Right ventricle myocardium inferior (tissue), 1 donor: ENCODE results near the gene MAGI2. TPM values are rescaled to one million over a fixed set of nuclear protein-coding genes. Genes with fewer than 3 reads are reported as not detected.
"Not testable (repeated sequence)": the region's sequence is repeated elsewhere in the genome, so short reads cannot be mapped to it uniquely, and the experiment has no call there.

Source experiments
- ATAC-seq: fragments of 200-7000 bp; cut with Tn5 transposase; one replicate; pipeline ENCODE4 v1.9.1; 2020; ENCODE audit warnings: mild to moderate bottlenecking, moderate library complexity
- DNase-seq: peaks from one replicate; pipeline ENCODE4 v3.0.0; 2021; ENCODE audit errors: missing footprints
- intact Hi-C: fragments of 100-400 bp; cut with DNase I; formaldehyde crosslinking; loops from one replicate; pipeline ENCODE4 v1.11.0; 2022
- total RNA-seq: library from RNA; stranded (reverse); fragmentation: NEBNext Ultra II Directional; extraction: Animal tissue kit (Norgen Biotek cat#: 25700); gene quantifications from one replicate; pipeline ENCODE4 v1.2.1, GENCODE V29; 2021
- donor health status: DM: no; HTN: yes; CAD: no; lungs with severe emphysema.

MAGI2 gene
- total RNA-seq, 1 donor from 2014 or later = 3.1 TPM

DNA sequence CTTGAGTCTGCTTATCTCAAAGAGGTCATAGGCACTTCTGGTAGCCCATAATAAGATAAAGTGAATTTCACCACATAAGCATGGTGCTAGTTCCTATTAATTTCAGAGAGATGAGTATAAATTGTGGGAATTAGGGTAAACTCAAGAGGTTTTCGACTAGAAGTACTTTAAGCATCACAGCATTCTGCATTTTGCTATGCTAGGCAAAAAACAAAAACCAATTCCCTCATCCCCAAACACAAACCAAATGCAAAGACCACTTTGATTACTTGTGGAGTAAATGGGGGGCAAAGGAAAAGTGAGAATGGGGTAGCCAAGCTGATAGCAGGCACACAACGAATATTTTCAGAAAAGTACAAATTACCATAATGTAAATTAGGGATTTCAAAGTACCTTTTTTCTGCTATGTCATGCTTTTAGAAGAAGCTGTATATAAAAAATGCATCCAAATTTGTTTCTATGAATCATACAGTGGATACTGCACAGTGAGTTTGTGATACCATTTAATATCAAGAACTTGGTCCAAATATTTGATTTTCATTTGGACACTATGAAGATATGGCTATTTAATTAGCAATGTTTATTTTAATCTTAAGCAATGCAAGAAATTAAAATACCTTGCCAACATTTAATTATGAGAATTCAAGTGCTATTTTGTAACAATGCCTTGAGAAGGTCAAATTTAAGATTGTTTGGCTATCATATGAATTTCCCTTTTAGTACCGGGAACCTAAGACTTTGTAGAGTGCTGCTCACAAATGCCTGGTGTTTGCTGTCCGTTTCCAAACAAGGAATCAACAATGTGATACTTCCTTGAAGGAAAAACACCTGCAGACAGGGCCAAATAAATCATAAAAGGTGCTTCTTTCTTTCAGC, 1199.4 kb downstream of the MAGI2 start:
- DNase-seq (no peak), ATAC-seq (no peak)
- intact Hi-C loops = no loop called here

- ATAC-seq (no peak), DNase-seq (no peak)
- intact Hi-C loops = no loop called here
Observed at GRCh38 chr7:78248867-78249266, 1204.6 kb downstream of the MAGI2 start.

DNA sequence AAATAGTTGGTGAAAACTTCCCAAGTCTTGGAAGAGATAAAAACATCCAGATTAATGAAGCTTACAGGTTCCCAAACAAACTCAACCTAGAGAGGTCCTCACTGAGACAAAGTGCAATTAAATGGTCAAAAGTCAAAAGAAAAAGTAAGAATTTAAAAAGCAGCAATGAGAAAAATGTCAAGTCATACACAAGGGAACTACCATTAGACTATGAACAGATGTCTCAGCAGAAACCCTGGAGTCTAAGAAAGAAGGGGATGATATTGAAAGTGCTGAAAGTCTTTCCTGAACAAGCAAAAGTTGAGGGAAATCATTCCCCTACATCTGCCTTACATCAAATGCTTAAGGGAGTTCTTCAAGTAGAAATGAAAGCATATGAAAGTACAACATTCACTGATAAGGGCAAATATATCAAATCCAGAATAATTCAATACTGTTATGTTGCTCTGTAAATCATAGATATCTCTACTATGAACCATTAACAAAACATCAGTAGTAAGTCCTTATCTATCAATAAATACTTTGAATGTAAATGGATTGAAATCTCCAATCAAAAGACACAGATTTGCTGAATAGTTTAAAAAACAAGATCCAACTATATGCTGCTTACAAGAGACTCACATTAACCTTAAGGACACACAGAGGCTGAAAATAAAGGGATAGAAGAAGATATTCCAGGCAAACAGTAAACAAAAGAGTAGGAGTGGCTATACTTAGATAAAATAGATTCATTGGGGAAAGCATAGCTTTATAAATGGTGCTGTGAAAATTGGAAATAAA, 1205.4 kb downstream of the MAGI2 start:
- intact Hi-C loops = no loop called here
- ATAC-seq (no peak), DNase-seq (no peak)

DNA sequence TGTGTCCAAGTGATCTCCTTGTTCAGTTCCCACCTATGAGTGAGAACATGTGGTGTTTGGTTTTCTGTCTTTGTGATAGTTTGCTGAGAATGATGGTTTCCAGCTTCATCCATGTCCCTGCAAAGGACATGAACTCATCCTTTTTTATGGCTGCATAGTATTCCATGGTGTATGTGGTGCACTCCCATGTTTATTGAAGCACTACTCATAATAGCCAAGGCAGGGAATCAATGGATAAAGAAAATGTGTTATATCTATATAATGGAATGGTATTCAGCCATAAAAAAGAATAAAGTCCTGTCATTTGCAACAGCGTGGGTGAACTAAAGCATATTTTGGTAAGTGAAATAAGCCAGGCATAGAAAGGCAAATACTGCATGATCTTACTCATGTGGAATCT, 1213.3 kb downstream of the MAGI2 start:
- ATAC-seq, DNase-seq, intact Hi-C loops: not testable (repeated sequence)

GRCh38 chr7:78234634-78235033, 1218.8 kb downstream of the MAGI2 start:
- intact Hi-C loops = no loop called here
- DNase-seq (no peak), ATAC-seq (no peak)

GRCh38 chr7:78232806-78233205, 1220.7 kb downstream of the MAGI2 start:
- ATAC-seq = no peak

GRCh38 chr7:78226059-78226719, 1227.3 kb downstream of the MAGI2 start:
- intact Hi-C loops = loop anchor here (5.0 kb wide), 1 partner anchor 204 kb away; no protein-coding TSS in a partner anchor
- DNase-seq (no peak), ATAC-seq (no peak)

More at GRCh38 chr7:78232806-78233205, 1220.7 kb downstream of the MAGI2 start:
- intact Hi-C loops = no loop called here
- no peak for DNase-seq

- DNase-seq = no peak
- ATAC-seq = peak; percentile 37
Observed at GRCh38 chr7:78225534-78225933, 1227.9 kb downstream of the MAGI2 start.

GRCh38 chr7:78224923-78225322, 1228.5 kb downstream of the MAGI2 start:
- intact Hi-C loops = loop anchor here (5.0 kb wide), 1 partner anchor 203 kb away; no protein-coding TSS in a partner anchor
- ATAC-seq = no peak
- DNase-seq = no peak

More at GRCh38 chr7:78225534-78225933, 1227.9 kb downstream of the MAGI2 start:
- intact Hi-C loops = loop anchor here (5.0 kb wide), 1 partner anchor 203 kb away; no protein-coding TSS in a partner anchor

GRCh38 chr7:78223598-78223997, 1229.9 kb downstream of the MAGI2 start:
- ATAC-seq (no peak), DNase-seq (no peak)
- intact Hi-C loops = no loop called here

GRCh38 chr7:78222001-78222751, 1231.3 kb downstream of the MAGI2 start:
- no peak for ATAC-seq
- no peak for DNase-seq
- intact Hi-C loops = no loop called here

DNA sequence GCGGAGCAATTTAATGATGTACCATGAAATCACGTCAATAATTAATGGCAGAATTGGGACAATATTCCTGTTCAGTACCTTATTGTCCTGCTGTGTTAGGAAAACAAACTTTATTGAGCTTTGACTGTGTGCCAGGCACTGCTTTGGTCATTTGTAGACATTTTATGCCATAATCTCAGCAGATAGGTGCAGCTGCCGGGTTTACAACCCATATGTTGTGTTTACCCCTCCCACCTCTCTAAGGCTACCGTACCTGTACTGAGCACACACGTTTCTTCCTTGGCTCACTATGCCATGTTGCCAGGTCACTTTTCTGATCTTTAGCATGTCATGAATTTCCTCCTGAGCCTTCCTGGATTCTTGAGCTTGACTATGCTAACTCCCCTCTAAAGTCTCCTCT, 1232.7 kb downstream of the MAGI2 start:
- DNase-seq (no peak), ATAC-seq (no peak)
- intact Hi-C loops = no loop called here

GRCh38 chr7:78218876-78219275, 1234.6 kb downstream of the MAGI2 start:
- ATAC-seq = no peak
- intact Hi-C loops = no loop called here

DNA sequence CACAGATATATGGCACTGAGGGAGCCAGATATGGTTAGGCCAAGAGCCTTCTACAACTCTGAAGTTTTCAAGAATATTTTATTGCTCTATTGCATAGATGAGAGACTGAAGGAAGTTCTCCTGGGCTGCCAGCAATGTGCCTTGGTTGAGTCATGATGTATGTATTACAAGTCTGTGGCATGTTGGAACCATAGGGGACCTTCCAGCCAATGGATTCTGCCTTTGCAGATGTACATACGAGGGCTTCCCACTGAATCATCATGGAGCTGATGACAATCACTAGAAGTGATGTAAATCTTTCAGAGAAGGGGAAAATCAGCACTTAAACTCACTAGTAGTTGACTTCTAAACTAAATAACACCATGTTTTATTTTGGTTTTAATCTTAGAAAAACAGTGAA, 1235.4 kb downstream of the MAGI2 start:
- ATAC-seq (no peak), DNase-seq (no peak)
- intact Hi-C loops = no loop called here

More at GRCh38 chr7:78218876-78219275, 1234.6 kb downstream of the MAGI2 start:
- no peak for DNase-seq

DNA sequence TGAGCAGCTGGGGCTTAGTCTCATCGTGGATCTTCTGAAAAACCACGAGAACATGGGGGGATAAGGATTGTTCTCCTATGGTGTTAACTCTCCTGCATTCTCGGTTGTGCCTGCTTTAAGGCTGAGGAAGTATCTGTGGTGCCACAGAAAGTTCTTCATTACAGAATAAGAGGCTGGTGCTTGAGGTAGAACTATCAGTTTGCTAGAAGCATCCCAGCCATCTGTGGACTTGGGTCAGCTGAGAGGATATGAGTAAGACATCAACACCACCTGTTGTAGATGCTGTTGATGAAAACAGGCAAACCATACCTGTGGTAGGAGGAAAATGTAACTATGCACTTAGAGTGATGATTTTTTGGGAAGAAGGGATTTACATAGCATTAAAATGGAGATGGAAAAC, 1238.3 kb downstream of the MAGI2 start:
- DNase-seq (no peak), ATAC-seq (no peak)
- intact Hi-C loops = no loop called here

DNA sequence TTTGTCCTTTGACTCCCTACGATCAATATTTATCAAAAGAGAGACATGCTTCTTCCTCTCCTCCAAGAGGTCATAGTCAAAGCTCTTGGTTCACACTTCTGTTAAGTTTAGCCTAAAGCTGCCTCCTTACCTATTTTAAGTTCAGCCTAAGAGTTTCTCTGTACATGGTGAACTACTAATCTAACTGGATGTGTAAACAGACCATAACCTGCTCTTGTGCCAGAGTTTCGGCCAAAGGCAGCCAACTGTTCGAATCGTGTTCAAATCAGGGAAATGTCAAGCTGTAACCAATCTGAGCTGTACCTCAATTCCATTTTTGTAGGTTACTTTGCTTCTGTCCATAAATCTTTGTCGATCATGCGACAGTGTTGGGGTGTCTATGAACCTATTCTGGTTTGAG, 1240.1 kb downstream of the MAGI2 start:
- ATAC-seq (no peak), DNase-seq (no peak)
- intact Hi-C loops = no loop called here

- DNase-seq = no peak
- ATAC-seq = no peak
- intact Hi-C loops = no loop called here
Observed at GRCh38 chr7:78212476-78213060, 1240.9 kb downstream of the MAGI2 start.

DNA sequence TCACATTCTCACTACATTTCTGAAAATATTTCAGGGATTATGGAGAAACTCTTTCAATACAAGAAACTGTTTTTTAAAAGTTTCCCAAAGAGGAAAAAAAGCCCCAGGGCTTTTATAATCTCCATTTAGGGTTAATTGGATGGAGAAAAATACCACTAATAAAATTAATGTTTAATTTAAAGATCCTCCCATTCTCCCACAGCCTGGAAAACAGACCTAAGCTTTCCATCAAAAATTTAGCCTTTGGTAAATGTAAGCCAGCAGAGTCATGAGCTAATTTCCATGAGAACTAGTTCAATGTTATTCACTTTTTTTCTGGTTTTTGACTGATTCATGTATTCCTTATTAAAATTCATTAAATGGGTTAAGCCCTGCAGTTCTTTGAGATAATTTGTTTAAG, 1246.2 kb downstream of the MAGI2 start:
- ATAC-seq (no peak), DNase-seq (no peak)
- intact Hi-C loops = no loop called here
